ENCODE results near the gene ANKRD45.
"Not testable (repeated sequence)": the region's sequence is repeated elsewhere in the genome, so short reads cannot be mapped to it uniquely, and the experiment has no call there.

ANKRD45 gene

GRCh38 chr1:173693238-173693637, 23.6 kb upstream of the ANKRD45 start:
- no peak overlapping the region for H3K4me2 ChIP-seq (ENCODE audit: low read length)
- no peaks in the 10 kb centered on the region for H3K4me1 ChIP-seq
- H3K9ac ChIP-seq: no peak overlapping the region
- TF ChIP-seq CTCF (IDR thresholded peaks at IDR 0.05): no peak
- no peak overlapping the region for H3K27ac ChIP-seq
- H3K9me3 ChIP-seq (ENCODE audit: control insufficient read depth, low read length): no peaks in the 10 kb centered on the region
- H2AFZ ChIP-seq: no peak overlapping the region
- H3K79me2 ChIP-seq: no peaks in the 10 kb centered on the region
- no peak overlapping the region for H3K4me3 ChIP-seq (ENCODE audit: low read depth, low read length)
- H3K27me3 ChIP-seq (ENCODE audit: control insufficient read depth, insufficient read depth, low read length): no peaks in the 10 kb centered on the region
- H3K36me3 ChIP-seq (ENCODE audit: control insufficient read depth, insufficient read depth, low read length): no peaks in the 10 kb centered on the region

GRCh38 chr1:173688300-173688699, 18.6 kb upstream of the ANKRD45 start:
- Histone ChIP-seq H3K9me3 (ENCODE audit: control insufficient read depth, low read length) (no peaks in the 10 kb centered on the region), H2AFZ (no peak overlapping the region), H3K9ac (no peak overlapping the region), H3K4me3 (ENCODE audit: low read depth, low read length) (no peak overlapping the region), H3K27ac (no peak overlapping the region), H3K4me1 (no peaks in the 10 kb centered on the region), H3K4me2 (ENCODE audit: low read length) (no peak overlapping the region), H3K36me3 (ENCODE audit: control insufficient read depth, insufficient read depth, low read length) (no peaks in the 10 kb centered on the region), H3K27me3 (ENCODE audit: control insufficient read depth, insufficient read depth, low read length) (no peaks in the 10 kb centered on the region), H3K79me2 (no peaks in the 10 kb centered on the region)
- no peak for TF ChIP-seq CTCF (IDR thresholded peaks at IDR 0.05)

GRCh38 chr1:173685121-173685520, 15.5 kb upstream of the ANKRD45 start:
- H3K79me2 ChIP-seq; H3K27ac ChIP-seq; H3K4me3 ChIP-seq (ENCODE audit: low read depth, low read length); H3K36me3 ChIP-seq (ENCODE audit: control insufficient read depth, insufficient read depth, low read length); H3K4me2 ChIP-seq (ENCODE audit: low read length); H3K9me3 ChIP-seq (ENCODE audit: control insufficient read depth, low read length); H2AFZ ChIP-seq; H3K9ac ChIP-seq; H3K27me3 ChIP-seq (ENCODE audit: control insufficient read depth, insufficient read depth, low read length); H3K4me1 ChIP-seq: not testable (repeated sequence)

GRCh38 chr1:173683838-173684237, 14.2 kb upstream of the ANKRD45 start:
- not testable (repeated sequence) for H3K4me2 ChIP-seq (ENCODE audit: low read length); H3K9me3 ChIP-seq (ENCODE audit: control insufficient read depth, low read length); H3K27ac ChIP-seq; H2AFZ ChIP-seq; H3K4me1 ChIP-seq; H3K9ac ChIP-seq; H3K4me3 ChIP-seq (ENCODE audit: low read depth, low read length); H3K27me3 ChIP-seq (ENCODE audit: control insufficient read depth, insufficient read depth, low read length); H3K79me2 ChIP-seq; H3K36me3 ChIP-seq (ENCODE audit: control insufficient read depth, insufficient read depth, low read length)

GRCh38 chr1:173682184-173682583, 12.5 kb upstream of the ANKRD45 start:
- H3K27me3 ChIP-seq (ENCODE audit: control insufficient read depth, insufficient read depth, low read length): no peaks in the 10 kb centered on the region
- no peak overlapping the region for H3K4me2 ChIP-seq (ENCODE audit: low read length)
- no peaks in the 10 kb centered on the region for H3K9me3 ChIP-seq (ENCODE audit: control insufficient read depth, low read length)
- no peak overlapping the region for H3K4me3 ChIP-seq (ENCODE audit: low read depth, low read length)
- no peaks in the 10 kb centered on the region for H3K4me1 ChIP-seq
- no peak overlapping the region for H3K27ac ChIP-seq
- no peaks in the 10 kb centered on the region for H3K79me2 ChIP-seq
- no peak for TF ChIP-seq CTCF (IDR thresholded peaks at IDR 0.05)
- H3K9ac ChIP-seq: no peak overlapping the region
- H2AFZ ChIP-seq: peak overlapping the region; percentile 47
- no peaks in the 10 kb centered on the region for H3K36me3 ChIP-seq (ENCODE audit: control insufficient read depth, insufficient read depth, low read length)

- not testable (repeated sequence) for H3K27ac ChIP-seq; H3K4me3 ChIP-seq (ENCODE audit: low read depth, low read length)
Observed at GRCh38 chr1:173680152-173680551, 10.5 kb upstream of the ANKRD45 start.

GRCh38 chr1:173674496-173674895, 4.8 kb upstream of the ANKRD45 start:
- not testable (repeated sequence) for H3K9ac ChIP-seq; H3K27ac ChIP-seq; H3K4me2 ChIP-seq (ENCODE audit: low read length); H3K4me3 ChIP-seq (ENCODE audit: low read depth, low read length); H2AFZ ChIP-seq; H3K36me3 ChIP-seq (ENCODE audit: control insufficient read depth, insufficient read depth, low read length); H3K79me2 ChIP-seq; H3K27me3 ChIP-seq (ENCODE audit: control insufficient read depth, insufficient read depth, low read length); H3K9me3 ChIP-seq (ENCODE audit: control insufficient read depth, low read length); H3K4me1 ChIP-seq

More at GRCh38 chr1:173680152-173680551, 10.5 kb upstream of the ANKRD45 start:
- not testable (repeated sequence) for H3K4me1 ChIP-seq; H3K4me2 ChIP-seq (ENCODE audit: low read length); H3K9ac ChIP-seq; H2AFZ ChIP-seq; H3K79me2 ChIP-seq; H3K27me3 ChIP-seq (ENCODE audit: control insufficient read depth, insufficient read depth, low read length); H3K9me3 ChIP-seq (ENCODE audit: control insufficient read depth, low read length); H3K36me3 ChIP-seq (ENCODE audit: control insufficient read depth, insufficient read depth, low read length)

Measured in parathyroid adenoma (tissue), 2 donors.